ENCODE results near the gene RANBP9. TPM values are rescaled to one million over a fixed set of nuclear protein-coding genes. Genes with fewer than 3 reads are reported as not detected.

The RANBP9 gene
- total RNA-seq, 4 donors from 2014 or later = 44.7 to 93.1 (median 63.3) TPM

- H3K27ac ChIP-seq = no peak overlapping the region
- no peak overlapping the region for H3K4me3 ChIP-seq
- no peaks in the 10 kb centered on the region for H3K27me3 ChIP-seq
- intact Hi-C loops (cut with DNase I; ENCODE audit: low total_unique reads) = no loop called here
- ATAC-seq (peak in 1 of 2 donors; percentile 64), DNase-seq (no peak)
- in situ Hi-C loops (cut with MboI; ENCODE audit: low sequenced_read_pairs in 4 of 4) = loop anchor here in 1 of 4 donors (25.0 kb wide), 2 partner anchors 87 to 137 kb away; partner anchors contain the start of gene RANBP9
- H3K9me3 ChIP-seq = no peaks in the 10 kb centered on the region
- H3K4me1 ChIP-seq = no peaks in the 10 kb centered on the region
- TF ChIP-seq POLR2A (IDR thresholded peaks at IDR 0.05) (no peak), CTCF (IDR thresholded peaks at IDR 0.05 in 4 of 5, conservative IDR thresholded peaks at IDR 0.05 in 1 of 5) (peak in 2 of 5 experiments; percentile 14 to 34)
- H3K36me3 ChIP-seq = peaks cover 0 to 72% of the 10 kb centered on the region in 2 donors
Observed at GRCh38 chr6:13624871-13625288, 86.8 kb downstream of the RANBP9 start.

- H3K36me3 ChIP-seq = peaks cover 0 to 59% of the 10 kb centered on the region in 2 donors
- intact Hi-C loops (cut with DNase I; ENCODE audit: low total_unique reads) = no loop called here
- H3K27ac ChIP-seq = no peak overlapping the region
- in situ Hi-C loops (cut with MboI; ENCODE audit: low sequenced_read_pairs in 4 of 4) = loop anchor here in 3 of 4 donors (10.0 to 25.0 kb wide), 3 partner anchors 88 to 148 kb away; partner anchors contain the start of gene RANBP9 (in 1 of the 3)
- H3K4me1 ChIP-seq = peaks cover 16 to 25% of the 10 kb centered on the region in 2 donors
- DNase-seq (no peak), ATAC-seq (no peak)
- no peaks in the 10 kb centered on the region for H3K27me3 ChIP-seq
- no peak overlapping the region for H3K4me3 ChIP-seq
- no peak for TF ChIP-seq POLR2A (IDR thresholded peaks at IDR 0.05)
- TF ChIP-seq CTCF (IDR thresholded peaks at IDR 0.05 in 4 of 5, conservative IDR thresholded peaks at IDR 0.05 in 1 of 5) = no peak
- no peaks in the 10 kb centered on the region for H3K9me3 ChIP-seq
Observed at GRCh38 chr6:13617066-13617465, 94.6 kb downstream of the RANBP9 start.

GRCh38 chr6:13615792-13616120 lies 95.9 kb downstream of the RANBP9 start:
- Histone ChIP-seq H3K27ac (peak overlapping the region; percentile 84 to 91 (median 88)), H3K36me3 (peaks cover 0 to 45% of the 10 kb centered on the region in 2 donors), H3K4me3 (peak overlapping the region; percentile 68 to 95 (median 78)), H3K9me3 (no peaks in the 10 kb centered on the region), H3K27me3 (no peaks in the 10 kb centered on the region), H3K4me1 (peaks cover 21 to 34% of the 10 kb centered on the region in 2 donors)
- no peak for TF ChIP-seq CTCF (IDR thresholded peaks at IDR 0.05 in 4 of 5, conservative IDR thresholded peaks at IDR 0.05 in 1 of 5)
- no peak for TF ChIP-seq POLR2A (IDR thresholded peaks at IDR 0.05)
- intact Hi-C loops (cut with DNase I; ENCODE audit: low total_unique reads) (loop anchor here (1.0 kb wide), 6 partner anchors 41 to 287 kb away; partner anchors contain the start of genes GFOD1, MCUR1, RANBP9 and SIRT5), in situ Hi-C loops (cut with MboI; ENCODE audit: low sequenced_read_pairs in 4 of 4) (loop anchor here in 3 of 4 donors (10.0 to 25.0 kb wide), 3 partner anchors 89 to 149 kb away; partner anchors contain the start of gene RANBP9 (in 1 of the 3))
- DNase-seq (peak; percentile 17 to 38), ATAC-seq (peak; percentile 40 to 42)

- Histone ChIP-seq H3K4me1 (peaks cover 21 to 34% of the 10 kb centered on the region in 2 donors), H3K27me3 (no peaks in the 10 kb centered on the region), H3K4me3 (peak within 1 kb of the TSS; percentile 68 to 95 (median 78)), H3K36me3 (peaks cover 0 to 39% of the 10 kb centered on the region in 2 donors), H3K9me3 (no peaks in the 10 kb centered on the region), H3K27ac (peak within 1 kb of the TSS; percentile 84 to 91 (median 88))
- in situ Hi-C loops (cut with MboI; ENCODE audit: low sequenced_read_pairs in 4 of 4) (loop anchor here in 3 of 4 donors (10.0 to 25.0 kb wide), 3 partner anchors 90 to 150 kb away; partner anchors contain the start of gene RANBP9 (in 1 of the 3)), intact Hi-C loops (cut with DNase I; ENCODE audit: low total_unique reads) (loop anchor here (1.0 kb wide), 6 partner anchors 41 to 287 kb away; partner anchors contain the start of genes GFOD1, MCUR1, RANBP9 and SIRT5)
- peak; percentile 88 to 93 (median 92) for TF ChIP-seq CTCF (IDR thresholded peaks at IDR 0.05 in 4 of 5, conservative IDR thresholded peaks at IDR 0.05 in 1 of 5)
- TF ChIP-seq POLR2A (IDR thresholded peaks at IDR 0.05) = peak; percentile 67 to 73
- DNase-seq (peak; percentile 97 to 98), ATAC-seq (peak; percentile 95 to 97)
Observed at GRCh38 chr6:13614926-13615791, 96.5 kb downstream of the RANBP9 start, which contains the start of gene NOL7. TSS of gene NOL7 (plus strand) at chr6:13615335. CDS start at chr6:13615359, 24 bp downstream.

Measured in gastrocnemius medialis (tissue), 4 donors.